Measurements from ENCODE around the gene LGALS3BP. TPM values are rescaled to one million over a fixed set of nuclear protein-coding genes. Genes with fewer than 3 reads are reported as not detected.

Gene LGALS3BP
- total RNA-seq, 2 donors from 2014 or later: 3.4 to 6.7 TPM

DNA sequence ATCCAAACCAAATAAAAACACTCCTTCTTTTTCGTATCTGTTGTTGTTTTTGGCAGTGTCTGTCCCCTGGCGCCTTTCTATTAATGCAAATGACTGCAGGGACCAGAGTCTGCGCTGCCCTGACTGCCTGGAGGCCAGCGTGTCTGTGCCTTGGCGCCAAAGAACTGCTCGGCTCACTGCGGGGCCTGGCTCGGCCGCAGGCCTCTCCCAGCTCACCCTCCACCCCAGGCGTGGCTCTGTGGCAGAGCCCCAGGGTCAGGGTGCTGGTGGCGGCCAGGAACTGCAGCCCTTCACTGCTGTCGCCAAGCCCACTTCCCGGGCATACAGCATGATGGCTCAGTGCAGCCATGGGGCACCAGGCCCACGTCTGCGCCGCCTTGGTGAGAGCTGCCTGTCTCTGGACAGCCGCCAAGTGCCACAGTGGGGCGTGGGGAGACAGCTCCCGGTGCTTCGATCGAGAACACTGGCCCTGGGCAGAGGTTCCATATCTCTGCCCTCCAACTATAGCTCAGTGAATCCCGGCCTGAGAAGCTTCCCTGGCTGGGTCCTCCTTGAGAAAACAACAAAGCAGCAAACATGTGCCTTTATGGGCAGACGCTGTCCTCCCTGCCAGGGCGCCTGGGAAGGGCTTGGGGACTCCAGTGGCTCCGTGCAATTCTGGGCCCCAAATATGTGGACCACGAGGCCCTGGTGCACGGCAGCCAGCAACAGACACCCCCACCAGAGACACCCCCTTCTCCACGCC, 18.8 kb upstream of the LGALS3BP start:
- Mint-ChIP-seq H3K27ac (no peak overlapping the region), H3K27me3 (no peaks in the 10 kb centered on the region), H3K4me1 (ENCODE audit: low read depth in 2 of 2) (peaks cover 10 to 31% of the 10 kb centered on the region in 2 donors), H3K36me3 (no peaks in the 10 kb centered on the region), H3K4me3 (no peak overlapping the region), H3K9me3 (no peaks in the 10 kb centered on the region)
- DNase-seq (ENCODE audit: low spot score) (peak; percentile 59), ATAC-seq (no peak)

GRCh38 chr17:78997881-78998280, 18.2 kb upstream of the LGALS3BP start:
- H3K4me1 Mint-ChIP-seq (ENCODE audit: low read depth in 2 of 2): peaks cover 10 to 35% of the 10 kb centered on the region in 2 donors
- H3K9me3 Mint-ChIP-seq: no peaks in the 10 kb centered on the region
- DNase-seq (ENCODE audit: low spot score) (no peak), ATAC-seq (no peak)
- no peaks in the 10 kb centered on the region for H3K27me3 Mint-ChIP-seq
- no peak overlapping the region for H3K27ac Mint-ChIP-seq
- no peak overlapping the region for H3K4me3 Mint-ChIP-seq
- H3K36me3 Mint-ChIP-seq: no peaks in the 10 kb centered on the region

DNA sequence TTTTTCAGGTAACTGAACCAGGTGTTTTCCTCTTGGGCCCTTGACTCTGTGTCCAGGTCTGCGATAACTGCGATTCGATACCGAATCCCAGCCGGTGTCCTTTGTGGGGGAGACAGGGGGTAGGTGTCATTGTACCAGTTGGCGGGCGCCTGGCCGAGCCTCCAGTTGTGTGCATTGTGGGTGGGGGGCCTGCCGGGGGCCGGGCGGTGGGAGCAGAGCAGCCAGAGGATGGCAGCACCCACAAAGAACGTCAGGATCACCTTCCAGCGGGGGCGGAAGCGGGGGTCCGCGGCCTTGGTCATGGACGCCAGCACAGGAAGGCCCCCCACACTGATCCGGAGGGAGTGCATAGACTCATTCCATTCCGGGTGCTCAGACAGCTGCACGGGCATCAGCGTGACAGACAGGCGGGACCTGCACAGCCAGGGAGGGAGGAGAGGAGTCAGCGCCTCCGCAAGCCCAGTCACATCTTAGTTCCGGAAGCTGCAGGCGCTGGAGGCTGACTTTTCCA, 17.6 kb upstream of the LGALS3BP start:
- peaks cover 5 to 31% of the 10 kb centered on the region in 2 donors for H3K4me1 Mint-ChIP-seq (ENCODE audit: low read depth in 2 of 2)
- ATAC-seq: no peak
- H3K27me3 Mint-ChIP-seq: no peaks in the 10 kb centered on the region
- no peaks in the 10 kb centered on the region for H3K36me3 Mint-ChIP-seq
- H3K27ac Mint-ChIP-seq: no peak overlapping the region
- no peak for DNase-seq (ENCODE audit: low spot score)
- H3K4me3 Mint-ChIP-seq: no peak overlapping the region
- H3K9me3 Mint-ChIP-seq: no peaks in the 10 kb centered on the region

- Mint-ChIP-seq H3K27me3 (no peaks in the 10 kb centered on the region), H3K4me3 (no peak overlapping the region), H3K27ac (no peak overlapping the region), H3K4me1 (ENCODE audit: low read depth in 2 of 2) (peaks cover 0 to 26% of the 10 kb centered on the region in 2 donors), H3K9me3 (no peaks in the 10 kb centered on the region), H3K36me3 (no peaks in the 10 kb centered on the region)
- ATAC-seq: no peak
- no peak for DNase-seq (ENCODE audit: low spot score)
Measured at GRCh38 chr17:78996781-78997201, 17.1 kb upstream of the LGALS3BP start.

DNA sequence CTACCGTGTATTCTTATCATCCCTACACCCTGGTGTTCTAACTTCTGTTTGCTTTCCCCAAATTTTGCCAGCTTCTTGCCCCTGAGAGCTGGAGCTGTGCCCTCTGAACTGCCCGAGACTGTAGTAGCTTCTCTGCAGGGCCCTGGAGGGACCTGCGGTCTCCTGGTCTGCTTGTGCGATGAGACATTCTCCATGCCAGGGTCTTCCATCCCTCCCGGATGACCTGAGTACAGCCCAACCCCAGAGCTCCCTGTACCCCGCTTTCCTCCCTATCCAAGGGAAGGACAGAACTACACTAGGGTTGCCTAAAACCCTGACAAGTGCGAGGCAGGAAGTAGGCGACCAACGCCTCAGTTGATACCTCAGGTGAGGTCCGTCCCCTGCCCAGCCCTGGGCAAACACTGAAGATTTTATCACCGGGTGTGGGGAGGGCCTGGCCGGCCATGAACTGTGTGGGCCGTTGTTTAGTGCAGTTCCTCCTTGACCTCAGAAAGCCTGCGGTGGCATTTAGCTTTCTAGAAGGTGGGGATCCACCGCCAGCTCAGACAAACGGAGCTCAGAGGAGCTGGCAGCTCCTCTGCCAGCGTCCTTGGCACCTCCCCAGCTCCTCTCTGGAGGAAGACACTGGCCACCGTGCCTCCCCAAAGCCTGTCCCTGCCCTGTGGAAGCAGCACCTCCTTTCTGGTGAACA, 16.2 kb upstream of the LGALS3BP start:
- Mint-ChIP-seq H3K4me3 (no peak overlapping the region), H3K27me3 (no peaks in the 10 kb centered on the region), H3K36me3 (no peaks in the 10 kb centered on the region), H3K27ac (no peak overlapping the region), H3K4me1 (ENCODE audit: low read depth in 2 of 2) (peaks cover 0 to 17% of the 10 kb centered on the region in 2 donors), H3K9me3 (no peaks in the 10 kb centered on the region)
- DNase-seq (ENCODE audit: low spot score) (no peak), ATAC-seq (peak in 1 of 2 donors; percentile 8)

DNA sequence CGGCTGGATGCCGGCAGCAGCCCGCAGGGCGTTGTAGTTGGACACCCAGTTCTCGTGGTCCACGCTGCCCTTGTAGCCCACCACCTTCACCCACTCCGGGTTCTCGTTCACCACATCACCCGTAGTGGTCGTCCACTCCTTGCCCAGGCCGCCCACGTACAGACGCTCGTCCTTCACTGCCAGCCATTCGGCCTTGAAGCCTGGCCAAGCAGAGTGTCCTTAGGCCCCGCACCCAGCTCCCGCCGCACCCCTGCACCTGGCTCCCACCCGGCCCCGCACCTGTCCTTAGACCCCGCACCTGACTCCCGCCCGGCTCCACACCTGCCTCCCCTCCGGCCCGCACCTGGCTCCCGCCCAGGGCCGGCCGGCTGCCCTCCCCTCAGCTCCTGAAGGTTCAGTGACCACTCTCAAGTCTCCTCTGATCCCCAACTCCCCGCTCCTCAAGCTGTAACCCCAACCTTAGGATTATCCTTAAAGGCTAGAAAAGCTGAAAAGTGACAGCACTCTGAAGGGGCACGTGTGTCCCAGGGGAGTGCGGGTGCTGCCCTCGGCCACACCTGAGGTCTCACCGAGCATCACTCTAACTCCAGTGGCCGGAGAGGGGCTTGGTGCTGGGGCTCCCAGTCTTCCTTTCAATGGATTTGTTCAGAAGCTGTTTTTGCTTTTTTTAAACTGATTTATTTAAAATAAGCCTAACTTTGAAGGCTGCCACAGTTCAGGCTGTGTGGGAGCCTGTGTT, 15.5 kb upstream of the LGALS3BP start:
- no peaks in the 10 kb centered on the region for H3K9me3 Mint-ChIP-seq
- H3K27ac Mint-ChIP-seq: no peak overlapping the region
- H3K27me3 Mint-ChIP-seq: no peaks in the 10 kb centered on the region
- no peak for ATAC-seq
- peaks cover 0 to 10% of the 10 kb centered on the region in 2 donors for H3K4me1 Mint-ChIP-seq (ENCODE audit: low read depth in 2 of 2)
- DNase-seq (ENCODE audit: low spot score): no peak
- no peaks in the 10 kb centered on the region for H3K36me3 Mint-ChIP-seq
- H3K4me3 Mint-ChIP-seq: no peak overlapping the region

GRCh38 chr17:78993981-78994671, 14.4 kb upstream of the LGALS3BP start:
- peaks cover 0 to 8% of the 10 kb centered on the region in 2 donors for H3K4me1 Mint-ChIP-seq (ENCODE audit: low read depth in 2 of 2)
- no peaks in the 10 kb centered on the region for H3K9me3 Mint-ChIP-seq
- H3K27me3 Mint-ChIP-seq: no peaks in the 10 kb centered on the region
- no peaks in the 10 kb centered on the region for H3K36me3 Mint-ChIP-seq
- no peak overlapping the region for H3K27ac Mint-ChIP-seq
- no peak for DNase-seq (ENCODE audit: low spot score)
- H3K4me3 Mint-ChIP-seq: no peak overlapping the region
- no peak for ATAC-seq

GRCh38 chr17:78993241-78993956, 13.7 kb upstream of the LGALS3BP start:
- ATAC-seq (peak in 1 of 2 donors; percentile 37), DNase-seq (ENCODE audit: low spot score) (no peak)
- no peaks in the 10 kb centered on the region for H3K36me3 Mint-ChIP-seq
- H3K9me3 Mint-ChIP-seq: no peaks in the 10 kb centered on the region
- no peak overlapping the region for H3K27ac Mint-ChIP-seq
- no peak overlapping the region for H3K4me3 Mint-ChIP-seq
- H3K4me1 Mint-ChIP-seq (ENCODE audit: low read depth in 2 of 2): peaks cover 0 to 8% of the 10 kb centered on the region in 2 donors
- no peaks in the 10 kb centered on the region for H3K27me3 Mint-ChIP-seq

- no peaks in the 10 kb centered on the region for H3K36me3 Mint-ChIP-seq
- H3K27ac Mint-ChIP-seq: no peak overlapping the region
- no peaks in the 10 kb centered on the region for H3K27me3 Mint-ChIP-seq
- ATAC-seq: no peak
- DNase-seq (ENCODE audit: low spot score): no peak
- no peaks in the 10 kb centered on the region for H3K9me3 Mint-ChIP-seq
- H3K4me3 Mint-ChIP-seq: no peak overlapping the region
- H3K4me1 Mint-ChIP-seq (ENCODE audit: low read depth in 2 of 2): peaks cover 0 to 8% of the 10 kb centered on the region in 2 donors
Measured at GRCh38 chr17:78992542-78993212, 13.0 kb upstream of the LGALS3BP start.

DNA sequence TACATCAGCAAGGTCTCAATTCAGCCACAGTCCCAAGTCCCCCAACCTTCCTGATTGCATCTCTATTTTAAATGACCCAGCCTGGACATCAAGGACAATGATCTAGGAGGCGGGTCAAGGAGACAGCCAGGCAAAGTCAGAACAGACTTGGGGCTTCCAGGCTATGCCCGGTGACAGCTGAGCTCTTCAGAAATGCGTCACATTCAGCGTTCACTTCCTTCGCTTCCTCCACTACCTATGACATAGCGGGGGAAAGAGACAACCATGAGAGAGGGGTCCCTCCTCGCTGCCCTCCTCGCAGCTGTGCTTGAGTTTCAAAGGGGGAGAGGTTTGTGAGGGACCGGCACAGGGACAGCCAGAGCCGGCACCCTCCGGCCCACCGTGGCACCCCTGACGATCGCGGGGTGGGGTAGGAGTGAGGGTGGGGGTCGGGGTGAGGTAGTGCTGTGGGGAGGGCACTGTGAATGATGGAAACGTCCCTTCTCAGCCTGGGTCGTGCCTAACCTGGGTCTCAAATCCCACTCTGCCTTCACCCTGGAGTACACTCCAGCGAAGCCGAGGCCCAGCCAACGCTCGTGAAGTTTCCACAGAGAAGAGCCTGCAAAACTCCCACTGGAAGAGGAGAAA, 12.3 kb upstream of the LGALS3BP start:
- Mint-ChIP-seq H3K9me3 (no peaks in the 10 kb centered on the region), H3K36me3 (no peaks in the 10 kb centered on the region), H3K4me1 (ENCODE audit: low read depth in 2 of 2) (peaks cover 0 to 8% of the 10 kb centered on the region in 2 donors), H3K4me3 (no peak overlapping the region), H3K27me3 (no peaks in the 10 kb centered on the region), H3K27ac (no peak overlapping the region)
- no peak for ATAC-seq
- DNase-seq (ENCODE audit: low spot score): no peak

GRCh38 chr17:78991017-78991738, 11.5 kb upstream of the LGALS3BP start:
- Mint-ChIP-seq H3K36me3 (no peaks in the 10 kb centered on the region), H3K27me3 (no peaks in the 10 kb centered on the region), H3K9me3 (no peaks in the 10 kb centered on the region), H3K27ac (no peak overlapping the region), H3K4me1 (ENCODE audit: low read depth in 2 of 2) (peaks cover 4 to 14% of the 10 kb centered on the region in 2 donors), H3K4me3 (no peak overlapping the region)
- DNase-seq (ENCODE audit: low spot score) (no peak), ATAC-seq (no peak)
